GM03348 (cell line): ENCODE results near the gene SPINT4.
"Not testable (repeated sequence)": the region's sequence is repeated elsewhere in the genome, so short reads cannot be mapped to it uniquely, and the experiment has no call there.

Experiments used
- DNase-seq: peaks from one replicate; pipeline ENCODE4 v3.0.0; 2012; ENCODE audit warnings: low spot score

Gene SPINT4

GRCh38 chr20:45722047-45722446 lies at the start of gene SPINT4:
TSS of gene SPINT4 (plus strand) at chr20:45722347. CDS start at chr20:45722368, 21 bp downstream.
- no peak for DNase-seq

- no peak for DNase-seq
Observed at GRCh38 chr20:45672765-45673164, 49.4 kb upstream of the SPINT4 start.

- DNase-seq: no peak
Observed at GRCh38 chr20:45679650-45680049, 42.5 kb upstream of the SPINT4 start.

GRCh38 chr20:45685896-45686295 lies 36.3 kb upstream of the SPINT4 start:
- peak; percentile 20 for DNase-seq

DNA sequence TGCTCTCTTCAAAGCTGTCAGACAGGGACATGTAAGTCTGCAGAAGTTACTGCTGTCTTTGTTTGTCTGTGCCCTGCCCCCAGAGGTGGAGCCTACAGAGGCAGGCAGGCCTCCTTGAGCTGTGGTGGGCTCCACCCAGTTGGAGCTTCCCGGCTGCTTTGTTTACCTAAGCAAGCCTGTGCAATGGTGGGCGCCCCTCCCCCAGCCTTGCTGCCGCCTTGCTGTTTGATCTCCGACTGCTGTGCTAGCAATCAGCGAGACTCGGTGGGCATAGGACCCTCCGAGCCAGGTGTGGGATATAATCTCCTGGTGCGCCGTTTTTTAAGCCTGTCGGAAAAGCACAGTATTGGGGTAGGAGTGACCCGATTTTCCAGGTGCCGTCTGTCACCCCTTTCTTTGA lies 28.8 kb upstream of the SPINT4 start:
- not testable (repeated sequence) for DNase-seq

- DNase-seq: no peak
Observed at GRCh38 chr20:45695496-45695895, 26.7 kb upstream of the SPINT4 start.

DNA sequence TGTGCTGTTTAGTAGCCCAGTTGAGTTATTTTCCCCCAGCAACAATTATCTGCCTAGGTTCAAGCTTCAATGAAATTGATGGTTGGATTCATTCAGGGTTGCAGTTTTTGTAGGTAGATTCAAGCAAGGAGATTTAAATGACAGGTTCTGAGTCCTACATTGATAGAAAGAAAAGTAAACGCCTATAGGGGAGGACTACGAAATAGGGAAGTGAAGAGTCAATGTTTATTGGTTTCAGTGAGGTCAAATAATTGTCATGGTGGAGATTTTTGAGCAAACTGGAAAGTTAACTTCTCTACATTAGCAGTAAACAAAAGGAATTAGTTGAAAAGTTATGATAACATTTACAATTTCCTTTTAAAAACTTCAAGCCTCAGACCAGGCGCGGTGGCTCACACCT lies 21.0 kb upstream of the SPINT4 start:
- DNase-seq: no peak

DNA sequence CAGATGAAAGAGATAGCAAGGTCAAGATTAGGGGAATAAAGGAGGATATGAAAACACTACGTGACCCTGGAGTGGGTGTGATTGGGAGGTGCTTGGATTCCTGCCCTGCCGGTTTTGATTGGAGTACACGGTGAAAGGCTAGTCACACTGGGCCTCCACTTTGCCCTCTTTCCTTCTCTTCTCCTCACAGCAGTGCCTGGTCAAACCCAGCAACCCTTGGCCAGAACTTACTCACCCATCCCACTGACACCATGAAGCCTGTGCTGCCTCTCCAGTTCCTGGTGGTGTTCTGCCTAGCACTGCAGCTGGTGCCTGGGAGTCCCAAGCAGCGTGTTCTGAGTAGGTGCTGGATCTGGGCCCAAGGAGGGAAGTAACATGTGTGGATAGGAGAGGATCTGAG lies 20.3 kb upstream of the SPINT4 start, which contains the start of gene WFDC13:
Gene WFDC13, plus strand, starts transcription at position 166 of the 400 bp plus-strand sequence. Its CDS starts 86 bp downstream, at position 252.
- DNase-seq: no peak

DNA sequence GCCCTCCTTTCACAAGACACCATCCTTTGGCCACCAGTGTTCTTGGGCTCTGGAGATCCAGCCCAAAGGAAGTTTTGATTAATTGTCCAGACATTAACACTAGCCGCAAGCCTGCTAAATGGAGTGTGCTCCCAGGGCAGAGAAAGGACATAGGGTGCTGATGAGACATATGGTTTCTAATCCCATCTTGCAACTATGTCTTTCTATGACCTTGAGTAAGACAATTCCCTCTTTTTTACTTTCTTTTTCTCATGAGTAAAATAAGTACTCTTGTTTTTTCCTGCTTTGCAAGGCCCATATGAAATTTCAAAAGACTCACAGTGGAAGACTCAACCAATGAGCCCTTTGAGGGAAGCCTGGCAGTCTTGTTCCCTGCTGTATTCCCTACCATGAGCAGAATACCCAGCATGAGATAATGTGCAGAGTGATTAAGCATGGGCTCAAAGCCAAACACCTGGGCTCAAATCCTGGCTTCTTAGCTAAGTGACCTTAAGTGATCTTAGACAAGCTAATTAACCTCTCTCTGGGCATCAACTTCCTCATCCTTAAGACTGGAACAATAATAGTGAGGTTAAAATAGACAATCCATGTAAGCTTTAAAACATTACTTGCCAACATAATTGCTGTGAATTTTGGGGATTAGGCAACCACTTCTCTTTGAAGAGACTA lies 17.0 kb upstream of the SPINT4 start, which contains the start of gene WFDC10B:
Gene WFDC10B, minus strand, starts transcription at position 51 of the 669 bp plus-strand sequence. CDS start 19,027 bp downstream, outside the sequence.
- DNase-seq: no peak

GRCh38 chr20:45716141-45716688 lies 5.9 kb upstream of the SPINT4 start:
- not testable (repeated sequence) for DNase-seq

GRCh38 chr20:45725134-45725533 lies 3.0 kb downstream of the SPINT4 start:
- DNase-seq: no peak

DNA sequence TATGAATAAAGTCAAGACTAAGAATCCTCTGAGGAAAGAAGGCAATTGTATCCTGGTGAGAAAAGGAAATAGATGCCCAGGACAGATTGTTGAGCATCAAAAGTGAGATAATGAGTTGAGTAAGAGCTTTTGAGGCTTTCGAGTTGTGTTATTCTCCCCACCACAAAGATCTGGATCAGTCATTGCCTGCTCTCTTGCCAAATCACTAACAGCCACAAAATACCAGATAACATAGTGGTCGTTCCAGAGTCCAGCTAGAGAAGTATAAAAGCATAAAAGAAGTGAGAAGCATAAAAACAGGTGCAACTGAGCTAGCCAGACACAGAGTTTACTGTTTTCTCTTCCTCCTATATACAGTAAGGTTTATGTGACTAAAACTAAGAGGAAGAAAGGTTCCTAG lies 4.9 kb downstream of the SPINT4 start:
- DNase-seq: no peak

DNA sequence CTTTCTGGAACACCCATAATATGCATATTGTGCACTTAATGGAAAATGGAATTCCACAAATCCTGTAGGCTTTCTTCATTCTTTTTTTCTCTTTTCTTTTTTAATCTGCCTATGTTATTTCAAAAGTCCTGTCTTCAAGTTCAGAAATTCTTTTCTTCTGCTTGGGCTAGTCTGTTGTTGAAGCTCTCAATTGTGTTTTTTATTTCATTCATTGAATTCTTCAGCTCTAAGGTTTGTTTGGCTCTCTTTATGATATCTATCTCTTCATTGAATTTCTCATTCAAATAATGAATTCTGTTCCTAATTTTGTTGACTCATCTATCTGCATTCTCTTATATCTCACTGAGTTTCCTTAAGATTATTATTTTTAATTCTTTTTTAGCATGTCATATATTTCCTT lies 10.1 kb downstream of the SPINT4 start:
- no peak for DNase-seq

DNA sequence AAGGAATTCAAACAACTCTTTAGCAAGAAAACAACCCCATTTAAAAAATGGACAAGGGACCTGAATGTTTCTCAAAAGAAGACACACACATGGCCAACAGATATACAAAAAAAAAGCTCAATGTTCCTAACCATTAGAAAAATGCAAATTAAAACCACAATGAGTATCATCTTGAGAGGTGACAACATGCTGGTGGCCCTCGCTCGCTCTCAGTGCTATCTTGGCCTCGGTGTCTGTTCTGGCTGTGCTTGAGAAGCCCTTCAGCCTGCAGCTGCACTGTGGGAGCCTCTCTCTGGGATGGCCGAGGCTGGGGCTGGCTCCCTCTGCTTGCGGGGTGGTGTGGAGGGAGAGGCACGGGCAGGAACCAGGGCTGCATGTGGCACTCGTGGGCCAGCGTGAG lies 13.4 kb downstream of the SPINT4 start:
- no peak for DNase-seq

- DNase-seq: no peak
Observed at GRCh38 chr20:45735988-45736387, 13.8 kb downstream of the SPINT4 start.

DNA sequence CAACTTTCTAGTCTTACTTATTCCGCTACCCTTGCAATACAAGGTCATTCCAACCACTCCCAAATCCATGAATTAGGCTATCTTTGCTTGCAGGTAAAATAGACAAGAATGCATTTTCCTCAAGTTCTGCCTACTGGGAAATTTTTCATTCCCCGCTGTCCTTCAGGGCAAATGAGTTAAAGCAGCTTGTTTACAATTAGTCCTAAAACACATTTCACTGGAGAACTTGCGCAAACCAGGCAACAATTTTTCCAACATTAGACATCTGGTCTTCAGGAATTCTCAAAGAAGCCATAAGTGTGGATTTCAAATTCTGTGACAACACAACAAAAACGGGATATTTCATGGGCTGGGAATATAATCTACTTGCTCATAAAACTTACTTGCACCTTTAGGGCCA lies 20.4 kb downstream of the SPINT4 start:
- DNase-seq: no peak

- no peak for DNase-seq
Observed at GRCh38 chr20:45745015-45745414, 22.9 kb downstream of the SPINT4 start.

GRCh38 chr20:45751721-45752120 lies 29.6 kb downstream of the SPINT4 start:
- no peak for DNase-seq

- no peak for DNase-seq
Observed at GRCh38 chr20:45752746-45753145, 30.6 kb downstream of the SPINT4 start.

DNA sequence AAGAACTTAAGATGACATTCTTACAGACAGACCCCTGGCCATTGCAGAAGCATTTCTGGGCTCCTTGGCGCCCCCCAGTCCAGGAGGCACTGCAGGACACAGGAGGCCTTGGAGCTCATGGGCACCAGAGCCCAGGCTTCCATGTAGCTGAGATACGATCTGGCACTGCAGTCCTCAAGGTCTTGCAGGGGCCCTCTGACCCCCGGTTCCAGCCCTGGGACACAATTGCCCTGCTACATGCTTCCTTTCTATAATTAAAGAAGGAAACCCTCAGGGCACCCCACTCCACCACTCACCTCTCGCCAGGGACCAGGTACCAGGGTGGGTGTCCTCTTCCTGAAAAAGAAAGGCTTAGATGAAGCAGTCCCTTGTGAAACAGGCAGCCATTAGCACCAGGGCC lies 35.9 kb downstream of the SPINT4 start:
- no peak for DNase-seq

DNA sequence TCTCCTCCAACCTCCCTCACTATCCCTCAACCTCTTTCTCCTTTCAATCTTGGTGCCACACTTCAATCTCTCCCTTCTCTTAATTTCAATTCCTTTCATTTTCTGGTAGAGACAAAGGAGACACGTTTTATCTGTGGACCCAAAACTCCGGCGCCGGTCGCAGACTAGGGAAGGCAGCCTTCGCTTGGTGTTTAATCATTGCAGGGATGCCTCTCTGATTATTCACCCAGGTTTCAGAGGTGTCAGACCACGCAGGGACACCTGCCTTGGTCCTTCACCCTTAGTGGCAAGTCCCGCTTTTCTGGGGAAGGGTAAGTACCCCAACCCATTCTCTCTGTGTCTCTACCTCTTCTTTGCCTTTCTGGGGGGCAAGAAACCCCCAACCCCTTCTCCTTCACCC lies 37.8 kb downstream of the SPINT4 start:
- not testable (repeated sequence) for DNase-seq

- DNase-seq: not testable (repeated sequence)
Observed at GRCh38 chr20:45761966-45762365, 39.8 kb downstream of the SPINT4 start.

- not testable (repeated sequence) for DNase-seq
Observed at GRCh38 chr20:45764618-45765282, 42.6 kb downstream of the SPINT4 start.
